ENCODE measurements around the gene BLOC1S4.

Gene BLOC1S4

DNA sequence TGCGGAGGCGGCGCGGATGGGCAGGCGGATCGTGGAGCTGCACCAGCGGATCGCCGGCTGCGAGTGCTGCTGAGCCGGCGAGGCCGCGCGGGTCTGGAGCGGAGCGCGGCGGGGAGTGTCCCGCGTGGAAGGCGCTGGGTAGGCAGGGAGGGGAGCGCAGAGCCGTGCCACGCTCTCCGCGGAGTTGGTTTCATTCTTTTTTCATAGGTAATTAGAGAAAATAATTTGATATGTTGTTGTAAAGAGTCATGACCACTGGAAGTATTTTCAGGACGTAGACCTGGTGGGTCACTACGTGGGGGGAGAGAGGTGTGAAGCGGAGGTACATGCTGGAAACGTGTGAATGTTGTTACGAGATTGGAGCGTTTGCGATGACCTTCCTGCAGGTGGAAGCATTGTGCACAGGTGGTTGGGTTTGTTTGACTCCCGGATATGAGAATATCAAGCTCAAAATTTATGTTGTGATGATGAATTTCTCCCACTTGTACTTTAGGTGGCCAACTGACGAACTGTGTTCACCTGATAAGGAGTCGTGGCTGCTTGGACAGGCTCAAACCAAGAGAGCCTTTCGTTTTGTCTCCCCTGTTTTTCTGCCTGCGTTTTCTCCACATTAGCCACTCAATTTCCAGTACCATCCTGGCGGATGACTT, 41.3 kb upstream of the BLOC1S4 start:
- no peaks in the 10 kb centered on the region for H3K9me3 ChIP-seq (ENCODE audit: insufficient read depth, low read length)
- H3K27ac ChIP-seq (ENCODE audit: low read depth, low read length), result no peak overlapping the region
- peak overlapping the region; percentile 55 for H3K4me2 ChIP-seq (ENCODE audit: low read depth, low read length, poor library complexity, severe bottlenecking)
- peak overlapping the region; percentile 58 for H3K9ac ChIP-seq (ENCODE audit: low read length)
- no peaks in the 10 kb centered on the region for H3K27me3 ChIP-seq (ENCODE audit: low read length)
- TF ChIP-seq, protein P1, sequence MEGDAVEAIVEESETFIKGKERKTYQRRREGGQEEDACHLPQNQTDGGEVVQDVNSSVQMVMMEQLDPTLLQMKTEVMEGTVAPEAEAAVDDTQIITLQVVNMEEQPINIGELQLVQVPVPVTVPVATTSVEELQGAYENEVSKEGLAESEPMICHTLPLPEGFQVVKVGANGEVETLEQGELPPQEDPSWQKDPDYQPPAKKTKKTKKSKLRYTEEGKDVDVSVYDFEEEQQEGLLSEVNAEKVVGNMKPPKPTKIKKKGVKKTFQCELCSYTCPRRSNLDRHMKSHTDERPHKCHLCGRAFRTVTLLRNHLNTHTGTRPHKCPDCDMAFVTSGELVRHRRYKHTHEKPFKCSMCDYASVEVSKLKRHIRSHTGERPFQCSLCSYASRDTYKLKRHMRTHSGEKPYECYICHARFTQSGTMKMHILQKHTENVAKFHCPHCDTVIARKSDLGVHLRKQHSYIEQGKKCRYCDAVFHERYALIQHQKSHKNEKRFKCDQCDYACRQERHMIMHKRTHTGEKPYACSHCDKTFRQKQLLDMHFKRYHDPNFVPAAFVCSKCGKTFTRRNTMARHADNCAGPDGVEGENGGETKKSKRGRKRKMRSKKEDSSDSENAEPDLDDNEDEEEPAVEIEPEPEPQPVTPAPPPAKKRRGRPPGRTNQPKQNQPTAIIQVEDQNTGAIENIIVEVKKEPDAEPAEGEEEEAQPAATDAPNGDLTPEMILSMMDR (IDR thresholded peaks at IDR 0.05; ENCODE audit: insufficient read depth, low read length, poor library complexity, severe bottlenecking), result peak; percentile 10
- TF ChIP-seq EZH2phosphoT487 (conservative IDR thresholded peaks at IDR 0.05; ENCODE audit: low read length), result no peak
- H3F3A ChIP-seq (ENCODE audit: insufficient read depth), result 0 out of 2 replicates have a peak, but pooled peaks cover 4% of the 10 kb centered on the region
- H3K79me2 ChIP-seq (ENCODE audit: insufficient read depth, low read length), result peaks cover 7% of the 10 kb centered on the region; the same call in 1 of the 2 replicates
- no peaks in the 10 kb centered on the region for H4K20me1 ChIP-seq (ENCODE audit: low read depth, low read length)
- H3K9me2 ChIP-seq (replicated peaks; ENCODE audit: insufficient read depth, low read length), result no peaks in the 10 kb centered on the region
- peak overlapping the region; percentile 53 for H3K4me3 ChIP-seq (ENCODE audit: insufficient read depth, low read length, poor library complexity, severe bottlenecking)
- H2AFZ ChIP-seq (ENCODE audit: low read depth, low read length, severe bottlenecking), result peak overlapping the region; percentile 28
- no peaks in the 10 kb centered on the region for H3K36me3 ChIP-seq (ENCODE audit: low read length)

DNA sequence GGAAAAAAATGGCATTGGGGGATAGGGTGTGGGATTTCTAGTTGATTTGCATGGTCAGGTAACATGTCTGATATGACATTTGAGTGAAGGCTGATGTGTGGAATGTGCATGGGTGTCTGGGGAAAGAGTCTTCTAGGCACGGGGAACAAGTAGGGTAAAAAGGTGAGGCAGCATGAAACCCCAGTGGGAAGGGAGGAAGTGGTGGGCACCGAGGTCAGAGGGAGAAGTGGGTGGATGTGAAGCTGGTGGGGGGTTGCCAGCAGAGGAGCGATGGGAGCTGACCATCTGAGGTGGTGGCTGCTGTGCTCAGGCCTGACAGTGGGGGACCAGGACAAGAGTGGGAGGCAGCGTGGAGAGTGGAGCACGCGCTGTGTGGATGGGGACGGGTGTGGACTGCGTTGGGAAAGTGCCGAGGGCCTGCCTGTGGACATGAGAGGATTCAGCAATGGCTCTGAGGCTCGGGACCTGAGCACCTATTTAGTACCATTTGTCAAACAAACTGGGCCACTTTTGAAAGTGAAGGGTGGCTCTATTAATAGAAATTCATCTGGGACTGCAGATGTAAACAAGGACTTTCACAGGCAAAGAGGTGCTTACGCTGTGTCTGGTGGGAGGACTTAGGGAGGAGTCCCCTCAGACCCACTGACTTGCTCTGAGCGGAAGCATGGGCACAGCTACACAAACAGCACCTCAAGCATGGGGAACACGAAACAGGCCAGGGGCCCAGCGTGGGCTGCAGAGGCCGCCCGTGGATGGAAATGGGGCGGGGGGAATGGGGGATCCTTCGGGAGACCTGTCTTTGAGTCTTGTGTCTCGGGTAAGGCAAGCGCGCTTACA, 39.0 kb upstream of the BLOC1S4 start:
- Histone ChIP-seq H3F3A (ENCODE audit: insufficient read depth) (0 out of 2 replicates have a peak, but pooled peaks cover 4% of the 10 kb centered on the region), H3K9me2 (replicated peaks; ENCODE audit: insufficient read depth, low read length) (no peaks in the 10 kb centered on the region), H4K20me1 (ENCODE audit: low read depth, low read length) (no peaks in the 10 kb centered on the region), H3K9me3 (ENCODE audit: insufficient read depth, low read length) (no peaks in the 10 kb centered on the region), H3K27me3 (ENCODE audit: low read length) (no peaks in the 10 kb centered on the region), H3K36me3 (ENCODE audit: low read length) (no peaks in the 10 kb centered on the region), H3K9ac (ENCODE audit: low read length) (no peak overlapping the region), H3K27ac (ENCODE audit: low read depth, low read length) (no peak overlapping the region), H3K79me2 (ENCODE audit: insufficient read depth, low read length) (peaks cover 7% of the 10 kb centered on the region; the same call in 1 of the 2 replicates), H3K4me2 (ENCODE audit: low read depth, low read length, poor library complexity, severe bottlenecking) (no peak overlapping the region), H2AFZ (ENCODE audit: low read depth, low read length, severe bottlenecking) (no peak overlapping the region), H3K4me3 (ENCODE audit: insufficient read depth, low read length, poor library complexity, severe bottlenecking) (no peak overlapping the region)
- TF ChIP-seq EZH2phosphoT487 (conservative IDR thresholded peaks at IDR 0.05; ENCODE audit: low read length), result no peak
- TF ChIP-seq, protein P1 (IDR thresholded peaks at IDR 0.05; ENCODE audit: insufficient read depth, low read length, poor library complexity, severe bottlenecking), result no peak

- H3K27ac ChIP-seq (ENCODE audit: low read depth, low read length), result no peak overlapping the region
Measured at GRCh38 chr4:6680372-6681034, 35.5 kb upstream of the BLOC1S4 start.

More at GRCh38 chr4:6680372-6681034, 35.5 kb upstream of the BLOC1S4 start:
- no peak overlapping the region for H2AFZ ChIP-seq (ENCODE audit: low read depth, low read length, severe bottlenecking)
- no peak overlapping the region for H3K4me3 ChIP-seq (ENCODE audit: insufficient read depth, low read length, poor library complexity, severe bottlenecking)
- no peak for TF ChIP-seq EZH2phosphoT487 (conservative IDR thresholded peaks at IDR 0.05; ENCODE audit: low read length)
- TF ChIP-seq, protein P1 (IDR thresholded peaks at IDR 0.05; ENCODE audit: insufficient read depth, low read length, poor library complexity, severe bottlenecking), result no peak
- H3F3A ChIP-seq (ENCODE audit: insufficient read depth), result no peaks in the 10 kb centered on the region
- H3K79me2 ChIP-seq (ENCODE audit: insufficient read depth, low read length), result peaks cover 6% of the 10 kb centered on the region; the same call in 1 of the 2 replicates
- no peak overlapping the region for H3K9ac ChIP-seq (ENCODE audit: low read length)
- no peaks in the 10 kb centered on the region for H4K20me1 ChIP-seq (ENCODE audit: low read depth, low read length)
- H3K36me3 ChIP-seq (ENCODE audit: low read length), result no peaks in the 10 kb centered on the region
- no peak overlapping the region for H3K4me2 ChIP-seq (ENCODE audit: low read depth, low read length, poor library complexity, severe bottlenecking)
- no peaks in the 10 kb centered on the region for H3K27me3 ChIP-seq (ENCODE audit: low read length)
- H3K9me3 ChIP-seq (ENCODE audit: insufficient read depth, low read length), result no peaks in the 10 kb centered on the region
- no peaks in the 10 kb centered on the region for H3K9me2 ChIP-seq (replicated peaks; ENCODE audit: insufficient read depth, low read length)

Measured in SU-DHL-6 (cell line).